CD4-positive, alpha-beta T cell (primary cell): ENCODE measurements around the gene DCDC2. TPM values are rescaled to one million over a fixed set of nuclear protein-coding genes. Genes with fewer than 3 reads are reported as not detected.

Experiments used
- ATAC-seq: fragments of 200-7000 bp; cut with Tn5 transposase; one replicate; pipeline ENCODE4 v1.10.0; 2022; ENCODE audit warnings: mild to moderate bottlenecking; ENCODE audit not compliant: poor library complexity
- CTCF ChIA-PET: fragments of 350-600 bp; sonication (Branson Sonifier 250); formaldehyde crosslinking; loops from one replicate; lab custom pipeline; 2021; ENCODE audit warnings: antibody characterized with exemption, inconsistent platforms; lab: Charles Lee
- POLR2A ChIA-PET: fragments of 350-600 bp; sonication (Branson Sonifier 250); formaldehyde crosslinking; loops from one replicate; lab custom pipeline; 2021; ENCODE audit warnings: antibody characterized with exemption, inconsistent platforms; lab: Charles Lee
- DNase-seq, 14 experiments: peaks; one replicate each; pipeline ENCODE4 v3.0.0-alpha.2; 2013 to 2020; ENCODE audit warnings: mixed read lengths in 2 of 14
- H3K27ac ChIP-seq, 2 donors: one replicate each; pipeline versions ENCODE4 v1.5.1 to v1.7.0; 2013; ENCODE audit warnings: low read length in 2 of 2, low read depth in 1 of 2, mild to moderate bottlenecking in 1 of 2
- H3K27me3 ChIP-seq, 2 experiments: 1 replicate in 1 of 2; 2 replicates in 1 of 2; pipeline versions ENCODE4 v1.6.1 to v1.7.0; 2013; ENCODE audit warnings: low read length in 2 of 2, control low read depth in 1 of 2, mild to moderate bottlenecking in 1 of 2, moderate library complexity in 1 of 2; ENCODE audit not compliant: insufficient read depth in 2 of 2, control insufficient read depth in 1 of 2
- H3K36me3 ChIP-seq: one replicate; pipeline ENCODE4 v1.6.1; 2013; ENCODE audit warnings: low read length, control low read depth; ENCODE audit not compliant: insufficient read depth
- H3K4me1 ChIP-seq: one replicate; pipeline ENCODE4 v1.6.1; 2013; ENCODE audit warnings: low read length, control low read depth; ENCODE audit not compliant: insufficient read depth
- H3K4me3 ChIP-seq: one replicate; pipeline ENCODE4 v1.5.1; 2013; ENCODE audit warnings: mild to moderate bottlenecking, low read length, moderate library complexity
- H3K9me3 ChIP-seq, 2 experiments: 1 replicate in 1 of 2; 2 replicates in 1 of 2; pipeline versions ENCODE4 v1.6.1 to v1.7.0; 2013; ENCODE audit warnings: low read length in 2 of 2, mild to moderate bottlenecking in 2 of 2, control low read depth in 1 of 2, moderate library complexity in 1 of 2; ENCODE audit not compliant: control insufficient read depth in 1 of 2, insufficient read depth in 1 of 2
- H3K27ac Mint-ChIP-seq: one replicate; pipeline ENCODE4 v1.8.0; 2020; ENCODE audit warnings: mixed read lengths
- H3K27me3 Mint-ChIP-seq: one replicate; pipeline ENCODE4 v1.8.0; 2021; ENCODE audit warnings: mixed read lengths
- H3K36me3 Mint-ChIP-seq: one replicate; pipeline ENCODE4 v1.8.0; 2021; ENCODE audit warnings: low read depth, mixed read lengths
- H3K4me1 Mint-ChIP-seq: one replicate; pipeline ENCODE4 v1.8.0; 2021; ENCODE audit warnings: low read depth, mixed read lengths
- H3K4me3 Mint-ChIP-seq: one replicate; pipeline ENCODE4 v1.8.0; 2020; ENCODE audit warnings: mild to moderate bottlenecking, mixed read lengths
- H3K9me3 Mint-ChIP-seq: one replicate; pipeline ENCODE4 v1.8.0; 2020; ENCODE audit warnings: mixed read lengths
- intact Hi-C, 2 experiments: fragments of 100-400 bp; cut with DNase I in 1 of 2; cut with micrococcal nuclease in 1 of 2; formaldehyde crosslinking; loops; one replicate each; pipeline versions ENCODE4 v1.15.1 to v1.9.0; 2023 to 2025; cut with DNase I, micrococcal nuclease
- total RNA-seq, 174 experiments: library from RNA in 2 of 174; stranded (reverse) in 2 of 174; gene quantifications; one replicate each; pipeline ENCODE4 v1.2.3 and lab custom pipeline; 2021 to 2026
- TF ChIP-seq, protein P1 (sequence below): fragments of 200-600 bp; IDR thresholded peaks from one replicate; pipeline ENCODE4 v1.8.0; 2022; ENCODE audit warnings: antibody characterized with exemption, mild to moderate bottlenecking

Gene DCDC2
- total RNA-seq, 2 experiments from 2014 or later = 0.05 TPM; not detected in 1

DNA sequence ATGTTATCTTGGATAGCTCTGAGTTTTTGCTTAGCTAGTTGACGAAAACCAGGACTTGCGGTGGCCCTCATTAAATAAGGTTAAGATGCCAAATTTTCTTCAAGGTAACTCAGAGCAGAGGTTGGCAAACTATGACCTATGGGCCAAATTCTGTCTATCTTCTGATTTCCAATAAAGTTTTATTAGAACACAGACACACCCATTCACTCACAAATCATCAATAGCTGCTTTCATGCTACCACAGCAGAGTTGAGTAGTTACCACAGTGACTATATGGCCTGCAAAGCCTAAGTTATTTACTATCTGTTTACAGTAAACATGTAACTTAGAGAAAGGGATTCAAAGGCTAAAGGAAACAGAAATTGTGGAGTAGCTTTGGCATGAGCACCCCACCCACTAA is 23.6 kb downstream of the DCDC2 start:
- H3K4me3 Mint-ChIP-seq = no peak overlapping the region
- no peaks in the 10 kb centered on the region for H3K36me3 Mint-ChIP-seq
- Histone ChIP-seq H3K27ac (no peak overlapping the region), H3K9me3 (peaks cover 7 to 11% of the 10 kb centered on the region in 2 experiments), H3K36me3 (no peaks in the 10 kb centered on the region), H3K4me1 (no peaks in the 10 kb centered on the region), H3K27me3 (no peaks in the 10 kb centered on the region), H3K4me3 (no peak overlapping the region)
- no peak overlapping the region for H3K27ac Mint-ChIP-seq
- ChIA-PET CTCF (no interaction called here), POLR2A (no interaction called here)
- no peak for DNase-seq
- intact Hi-C loops = no loop called here
- peaks cover 16% of the 10 kb centered on the region for H3K27me3 Mint-ChIP-seq
- no peak for ATAC-seq
- TF ChIP-seq, protein P1, sequence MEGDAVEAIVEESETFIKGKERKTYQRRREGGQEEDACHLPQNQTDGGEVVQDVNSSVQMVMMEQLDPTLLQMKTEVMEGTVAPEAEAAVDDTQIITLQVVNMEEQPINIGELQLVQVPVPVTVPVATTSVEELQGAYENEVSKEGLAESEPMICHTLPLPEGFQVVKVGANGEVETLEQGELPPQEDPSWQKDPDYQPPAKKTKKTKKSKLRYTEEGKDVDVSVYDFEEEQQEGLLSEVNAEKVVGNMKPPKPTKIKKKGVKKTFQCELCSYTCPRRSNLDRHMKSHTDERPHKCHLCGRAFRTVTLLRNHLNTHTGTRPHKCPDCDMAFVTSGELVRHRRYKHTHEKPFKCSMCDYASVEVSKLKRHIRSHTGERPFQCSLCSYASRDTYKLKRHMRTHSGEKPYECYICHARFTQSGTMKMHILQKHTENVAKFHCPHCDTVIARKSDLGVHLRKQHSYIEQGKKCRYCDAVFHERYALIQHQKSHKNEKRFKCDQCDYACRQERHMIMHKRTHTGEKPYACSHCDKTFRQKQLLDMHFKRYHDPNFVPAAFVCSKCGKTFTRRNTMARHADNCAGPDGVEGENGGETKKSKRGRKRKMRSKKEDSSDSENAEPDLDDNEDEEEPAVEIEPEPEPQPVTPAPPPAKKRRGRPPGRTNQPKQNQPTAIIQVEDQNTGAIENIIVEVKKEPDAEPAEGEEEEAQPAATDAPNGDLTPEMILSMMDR = no peak
- peaks cover 12% of the 10 kb centered on the region for H3K9me3 Mint-ChIP-seq
- H3K4me1 Mint-ChIP-seq = no peaks in the 10 kb centered on the region

DNA sequence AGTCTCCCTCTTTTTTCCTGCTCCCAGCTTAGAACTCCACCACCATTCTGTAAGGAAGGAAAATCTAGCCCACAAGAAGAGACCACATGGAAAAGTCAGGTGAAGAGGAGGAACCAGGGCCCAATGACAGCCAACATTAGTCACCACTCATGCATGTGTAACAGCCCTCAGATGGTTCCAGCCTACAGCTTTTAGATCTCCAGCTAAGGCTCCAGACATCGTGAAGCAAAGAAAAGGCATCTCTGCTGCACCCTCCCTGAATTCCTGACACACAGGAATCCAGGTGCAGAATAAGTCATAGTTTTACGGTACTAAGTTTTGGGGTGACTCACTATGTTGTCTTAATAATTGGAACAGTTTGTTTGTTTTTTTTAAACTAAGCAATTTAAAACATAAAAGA is 25.5 kb downstream of the DCDC2 start:
- Mint-ChIP-seq H3K27ac (no peak overlapping the region), H3K36me3 (no peaks in the 10 kb centered on the region), H3K4me3 (no peak overlapping the region), H3K4me1 (no peaks in the 10 kb centered on the region), H3K9me3 (no peaks in the 10 kb centered on the region), H3K27me3 (peaks cover 29% of the 10 kb centered on the region)
- no peaks in the 10 kb centered on the region for H3K4me1 ChIP-seq
- H3K9me3 ChIP-seq = peaks cover 0 to 1% of the 10 kb centered on the region in 2 experiments
- TF ChIP-seq, protein P1 = no peak
- no peaks in the 10 kb centered on the region for H3K27me3 ChIP-seq
- POLR2A ChIA-PET = no interaction called here
- DNase-seq (no peak), ATAC-seq (no peak)
- intact Hi-C loops = no loop called here
- no peaks in the 10 kb centered on the region for H3K36me3 ChIP-seq
- no peak overlapping the region for H3K4me3 ChIP-seq
- CTCF ChIA-PET = no interaction called here
- H3K27ac ChIP-seq = no peak overlapping the region

DNA sequence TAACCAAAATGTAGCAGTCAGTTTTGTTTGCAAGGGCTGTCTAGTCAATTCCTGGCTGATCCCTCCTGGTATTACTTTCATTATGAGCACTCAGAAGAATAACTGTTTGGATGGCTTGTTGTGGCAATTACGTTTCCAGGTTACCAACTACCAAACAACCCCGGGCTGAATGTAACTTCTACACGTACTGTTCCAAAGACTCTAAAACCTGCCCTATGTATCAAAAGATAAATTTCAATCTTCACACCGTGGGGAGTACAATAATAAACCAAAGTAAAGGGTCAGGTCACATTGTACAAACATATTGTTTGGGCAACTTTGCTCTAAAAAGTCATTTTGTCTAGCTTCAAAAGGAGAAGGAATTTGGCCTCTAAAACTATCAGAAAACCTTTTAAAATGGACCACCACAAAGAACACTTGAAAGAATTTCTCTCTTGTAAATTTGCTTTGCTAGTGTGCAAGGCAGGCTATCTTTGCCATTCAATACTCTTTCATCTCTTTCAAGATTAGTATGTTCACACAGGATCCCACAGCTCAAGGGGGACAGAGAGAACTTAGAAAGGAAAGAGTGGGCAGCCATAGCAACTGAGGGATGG is 27.6 kb downstream of the DCDC2 start:
- ATAC-seq (no peak), DNase-seq (no peak)
- Mint-ChIP-seq H3K9me3 (no peaks in the 10 kb centered on the region), H3K27me3 (peaks cover 26% of the 10 kb centered on the region), H3K27ac (no peak overlapping the region), H3K36me3 (no peaks in the 10 kb centered on the region), H3K4me1 (no peaks in the 10 kb centered on the region), H3K4me3 (no peak overlapping the region)
- H3K4me3 ChIP-seq = no peak overlapping the region
- H3K9me3 ChIP-seq = no peaks in the 10 kb centered on the region
- ChIA-PET POLR2A (no interaction called here), CTCF (no interaction called here)
- H3K27me3 ChIP-seq = no peaks in the 10 kb centered on the region
- TF ChIP-seq, protein P1 = no peak
- intact Hi-C loops = no loop called here
- H3K4me1 ChIP-seq = no peaks in the 10 kb centered on the region
- no peaks in the 10 kb centered on the region for H3K36me3 ChIP-seq
- no peak overlapping the region for H3K27ac ChIP-seq
